NOMO-1 (cell line): ENCODE measurements around the gene GON4L.
"Not testable (repeated sequence)": the region's sequence is repeated elsewhere in the genome, so short reads cannot be mapped to it uniquely, and the experiment has no call there.

Experiments used
- DNase-seq, 2 experiments: peaks; one replicate each; lab custom pipeline; 2025; ENCODE audit not compliant: unreplicated experiment in 2 of 2; lab: John Stamatoyannopoulos, UW

GON4L gene

DNA sequence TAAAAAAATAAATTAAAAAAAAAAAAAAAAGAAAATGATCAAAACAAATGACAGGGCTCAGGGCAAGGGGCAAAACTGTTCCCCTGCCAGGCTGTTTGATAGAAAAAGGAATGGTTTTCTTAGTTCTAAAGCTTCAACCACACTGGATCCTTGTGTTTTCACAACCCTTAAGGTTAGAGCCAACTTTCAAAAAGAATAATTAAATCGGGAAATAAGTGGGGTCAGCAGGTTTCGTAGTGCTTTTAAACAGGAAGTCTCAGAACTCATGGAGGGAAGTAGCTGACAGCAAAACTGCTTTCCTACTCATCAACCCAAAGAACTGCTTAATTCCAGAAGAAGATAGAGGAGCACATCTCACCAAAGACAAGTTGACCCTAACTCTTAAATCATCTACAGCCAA lies 155.3 kb downstream of the GON4L start:
- DNase-seq, result not testable (repeated sequence)
